B cell (primary cell): Measurements from ENCODE around the gene FZD10. TPM values are rescaled to one million over a fixed set of nuclear protein-coding genes. Genes with fewer than 3 reads are reported as not detected.

Source experiments
- ATAC-seq: fragments of 200-7000 bp; cut with Tn5 transposase; one replicate; pipeline ENCODE4 v1.10.0; 2021; ENCODE audit warnings: low read depth, mild to moderate bottlenecking, moderate number of reproducible peaks, moderate library complexity
- CTCF ChIA-PET: fragments of 350-600 bp; sonication (Branson Sonifier 250); formaldehyde crosslinking; loops from one replicate; lab custom pipeline; 2021; ENCODE audit warnings: antibody characterized with exemption, inconsistent platforms; lab: Charles Lee
- POLR2A ChIA-PET: fragments of 350-600 bp; sonication (Branson Sonifier 250); formaldehyde crosslinking; loops from one replicate; lab custom pipeline; 2021; ENCODE audit warnings: antibody characterized with exemption; lab: Charles Lee
- DNase-seq: peaks from one replicate; pipeline ENCODE4 v3.0.0; 2013
- H2AFZ ChIP-seq: 2 replicates; pipeline ENCODE4 v1.6.1; 2012; ENCODE audit warnings: mild to moderate bottlenecking, low read depth, low read length; ENCODE audit not compliant: insufficient read depth, poor library complexity, severe bottlenecking
- H3K27ac ChIP-seq, 2 donors: 1 replicate in 1 of 2; 2 replicates in 1 of 2; pipeline ENCODE4 v1.5.1; 2012 to 2013; ENCODE audit warnings: low read length in 2 of 2, mild to moderate bottlenecking in 2 of 2, moderate library complexity in 1 of 2
- H3K27me3 ChIP-seq, 4 experiments: fragments of 200-600 bp in 1 of 4; sonication (generic) in 1 of 4; replicated peaks in 1 of 4; 1 replicate in 2 of 4; 2 replicates in 2 of 4; pipeline versions ENCODE4 v1.6.1 to v1.7.0; 2013 to 2016; ENCODE audit warnings: low read length in 3 of 4, mild to moderate bottlenecking in 2 of 4, mixed read lengths in 1 of 4, moderate library complexity in 1 of 4; ENCODE audit not compliant: insufficient read depth in 4 of 4, control insufficient read depth in 3 of 4; ENCODE audit errors: control extremely low read depth in 1 of 4
- H3K36me3 ChIP-seq, 2 experiments: replicated peaks in 1 of 2; 1 replicate in 1 of 2; 2 replicates in 1 of 2; pipeline versions ENCODE4 v1.6.1 to v1.7.1; 2013; ENCODE audit warnings: low read length in 1 of 2; ENCODE audit not compliant: insufficient read depth in 2 of 2, control insufficient read depth in 1 of 2; ENCODE audit errors: control extremely low read depth in 1 of 2, extremely low read depth in 1 of 2
- H3K4me1 ChIP-seq, 2 donors: fragments of 200-600 bp in 1 of 2; sonication (generic) in 1 of 2; 1 replicate in 1 of 2; 2 replicates in 1 of 2; pipeline versions ENCODE4 v1.5.1 to v1.6.1; 2013 to 2017; ENCODE audit warnings: low read length in 2 of 2; ENCODE audit not compliant: control insufficient read depth in 2 of 2, insufficient read depth in 2 of 2
- H3K4me2 ChIP-seq: replicated peaks from 2 replicates; pipeline ENCODE3; 2012; ENCODE audit warnings: mild to moderate bottlenecking, low read depth, low read length; ENCODE audit not compliant: poor library complexity, severe bottlenecking
- H3K4me3 ChIP-seq, 5 experiments: fragments of 200-600 bp in 1 of 5; sonication (generic) in 1 of 5; 1 replicate in 3 of 5; 2 replicates in 2 of 5; pipeline versions ENCODE4 v1.5.1 to v1.7.0; 2011 to 2016; ENCODE audit warnings: low read length in 4 of 5, mild to moderate bottlenecking in 4 of 5, low read depth in 2 of 5, control low read depth in 1 of 5, moderate library complexity in 1 of 5; ENCODE audit not compliant: insufficient read depth in 1 of 5; ENCODE audit errors: control extremely low read depth in 1 of 5, extremely low read depth in 1 of 5
- H3K79me2 ChIP-seq: fragments of 200-600 bp; sonication (generic); one replicate; pipeline ENCODE4 v1.6.0; 2016; ENCODE audit warnings: low read length; ENCODE audit not compliant: control insufficient read depth, insufficient read depth
- H3K9ac ChIP-seq: fragments of 200-600 bp; sonication (generic); 2 replicates; pipeline ENCODE4 v1.6.1; 2017; ENCODE audit warnings: mild to moderate bottlenecking, low read length, moderate library complexity
- H3K9me3 ChIP-seq, 3 donors: one replicate each; pipeline versions ENCODE4 v1.6.1 to v1.7.1; 2013; ENCODE audit warnings: low read length in 2 of 3; ENCODE audit not compliant: control insufficient read depth in 2 of 3, insufficient read depth in 1 of 3; ENCODE audit errors: control extremely low read depth in 1 of 3
- H4K20me1 ChIP-seq: 2 replicates; pipeline ENCODE4 v1.6.0; 2012; ENCODE audit warnings: mild to moderate bottlenecking, low read length; ENCODE audit not compliant: insufficient read depth, control insufficient read depth, poor library complexity, severe bottlenecking
- H3K27ac Mint-ChIP-seq: one replicate; pipeline ENCODE4 v1.8.0; 2021; ENCODE audit warnings: mixed read lengths
- H3K27me3 Mint-ChIP-seq: one replicate; pipeline ENCODE4 v1.8.0; 2021; ENCODE audit warnings: mixed read lengths
- H3K4me1 Mint-ChIP-seq: one replicate; pipeline ENCODE4 v1.8.0; 2021; ENCODE audit warnings: mixed read lengths
- H3K4me3 Mint-ChIP-seq: one replicate; pipeline ENCODE4 v1.8.0; 2021; ENCODE audit warnings: mixed read lengths
- H3K9me3 Mint-ChIP-seq: one replicate; pipeline ENCODE4 v1.8.0; 2022; ENCODE audit warnings: mixed read lengths; ENCODE audit not compliant: insufficient read depth
- EZH2 ChIP-seq: IDR thresholded peaks from 2 replicates; pipeline ENCODE4 v1.6.1; 2012; ENCODE audit warnings: borderline replicate concordance, low read depth, mild to moderate bottlenecking, moderate library complexity, low read length; ENCODE audit not compliant: insufficient read depth, poor library complexity, severe bottlenecking
- WGBS: methylation state at CpG from one replicate; pipeline ENCODE4 v1.1.5; 2013; ENCODE audit warnings: missing lambda C conversion rate; ENCODE audit not compliant: insufficient coverage; 5-methylcytosine and 5-hydroxymethylcytosine counted together
- intact Hi-C: fragments of 100-400 bp; cut with micrococcal nuclease; formaldehyde crosslinking; loops from one replicate; pipeline ENCODE4 v1.10.0; 2022
- polyA plus RNA-seq: library from polyadenylated mRNA; depleted of rRNA; stranded (reverse); fragments of >200 nt; gene quantifications from 2 replicates; pipeline ENCODE4 v1.2.3, GENCODE V29; 2012
- total RNA-seq, 2 donors: library from RNA; stranded (reverse); fragments of 120-200 nt in 1 of 2; gene quantifications; 1 replicate in 1 of 2; 2 replicates in 1 of 2; pipeline versions ENCODE4 v1.2.3 to v1.2.4, GENCODE V29; 2013 to 2022
- TF ChIP-seq, protein P1 (sequence below): fragments of 200-600 bp; IDR thresholded peaks from one replicate; pipeline ENCODE4 v1.8.0; 2022; ENCODE audit warnings: antibody characterized with exemption, mild to moderate bottlenecking

The FZD10 gene
- total and polyA plus RNA-seq, 2 donors (not counting 1 experiment from before 2014, with no cell fraction given): not detected

DNA sequence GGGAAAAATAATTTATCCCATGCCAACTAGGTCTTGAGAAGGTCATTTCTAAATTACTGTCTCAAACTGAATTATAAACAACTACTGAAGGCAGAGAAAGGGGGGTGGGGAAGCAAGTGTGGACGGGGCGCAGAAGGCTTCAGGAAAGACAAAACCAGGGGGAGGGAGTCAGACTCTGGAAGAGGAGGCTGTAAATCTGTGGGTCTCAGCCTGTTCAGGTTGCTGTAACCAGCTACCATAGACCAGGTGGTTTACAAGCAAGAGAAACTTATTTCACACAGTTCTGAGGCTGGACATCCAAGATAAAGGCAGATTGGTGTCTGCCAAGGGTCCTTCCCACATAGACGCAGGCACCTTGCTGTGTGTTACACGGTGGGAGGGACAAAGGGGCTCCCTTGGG lies 39.9 kb upstream of the FZD10 start:
- Histone ChIP-seq H3K9ac (no peak overlapping the region), H4K20me1 (no peaks in the 10 kb centered on the region), H3K27ac (no peak overlapping the region), H3K4me1 (no peaks in the 10 kb centered on the region), H2AFZ (no peak overlapping the region), H3K4me2 (no peak overlapping the region), H3K36me3 (no peaks in the 10 kb centered on the region), H3K9me3 (peaks cover 0 to 33% (median 0%) of the 10 kb centered on the region in 3 donors), H3K79me2 (no peaks in the 10 kb centered on the region), H3K4me3 (no peak overlapping the region), H3K27me3 (no peaks in the 10 kb centered on the region)
- intact Hi-C loops: no loop called here
- no peak overlapping the region for H3K4me3 Mint-ChIP-seq
- no peaks in the 10 kb centered on the region for H3K4me1 Mint-ChIP-seq
- TF ChIP-seq, protein P1, sequence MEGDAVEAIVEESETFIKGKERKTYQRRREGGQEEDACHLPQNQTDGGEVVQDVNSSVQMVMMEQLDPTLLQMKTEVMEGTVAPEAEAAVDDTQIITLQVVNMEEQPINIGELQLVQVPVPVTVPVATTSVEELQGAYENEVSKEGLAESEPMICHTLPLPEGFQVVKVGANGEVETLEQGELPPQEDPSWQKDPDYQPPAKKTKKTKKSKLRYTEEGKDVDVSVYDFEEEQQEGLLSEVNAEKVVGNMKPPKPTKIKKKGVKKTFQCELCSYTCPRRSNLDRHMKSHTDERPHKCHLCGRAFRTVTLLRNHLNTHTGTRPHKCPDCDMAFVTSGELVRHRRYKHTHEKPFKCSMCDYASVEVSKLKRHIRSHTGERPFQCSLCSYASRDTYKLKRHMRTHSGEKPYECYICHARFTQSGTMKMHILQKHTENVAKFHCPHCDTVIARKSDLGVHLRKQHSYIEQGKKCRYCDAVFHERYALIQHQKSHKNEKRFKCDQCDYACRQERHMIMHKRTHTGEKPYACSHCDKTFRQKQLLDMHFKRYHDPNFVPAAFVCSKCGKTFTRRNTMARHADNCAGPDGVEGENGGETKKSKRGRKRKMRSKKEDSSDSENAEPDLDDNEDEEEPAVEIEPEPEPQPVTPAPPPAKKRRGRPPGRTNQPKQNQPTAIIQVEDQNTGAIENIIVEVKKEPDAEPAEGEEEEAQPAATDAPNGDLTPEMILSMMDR: no peak
- no peak for TF ChIP-seq EZH2
- CTCF ChIA-PET: no interaction called here
- no peak overlapping the region for H3K27ac Mint-ChIP-seq
- ATAC-seq: no peak
- DNase-seq: no peak
- peaks cover 2% of the 10 kb centered on the region for H3K9me3 Mint-ChIP-seq
- POLR2A ChIA-PET: no interaction called here
- no peaks in the 10 kb centered on the region for H3K27me3 Mint-ChIP-seq
- WGBS: 31% methylated on average over 2 of the region's 4 CpGs

GRCh38 chr12:130124106-130124505 lies 38.2 kb upstream of the FZD10 start:
- POLR2A ChIA-PET: no interaction called here
- intact Hi-C loops: no loop called here
- Histone ChIP-seq H3K79me2 (no peaks in the 10 kb centered on the region), H3K4me2 (no peak overlapping the region), H3K9ac (no peak overlapping the region), H4K20me1 (no peaks in the 10 kb centered on the region), H2AFZ (no peak overlapping the region), H3K4me3 (no peak overlapping the region), H3K4me1 (no peaks in the 10 kb centered on the region), H3K27ac (no peak overlapping the region), H3K36me3 (no peaks in the 10 kb centered on the region), H3K27me3 (no peaks in the 10 kb centered on the region), H3K9me3 (peaks cover 0 to 43% (median 0%) of the 10 kb centered on the region in 3 donors)
- Mint-ChIP-seq H3K9me3 (peaks cover 2% of the 10 kb centered on the region), H3K27ac (no peak overlapping the region), H3K27me3 (no peaks in the 10 kb centered on the region), H3K4me3 (no peak overlapping the region), H3K4me1 (no peaks in the 10 kb centered on the region)
- CTCF ChIA-PET: no interaction called here
- DNase-seq: no peak
- TF ChIP-seq EZH2: no peak
- TF ChIP-seq, protein P1: no peak
- ATAC-seq: no peak
- WGBS: 85% methylated on average over 4 of the region's 4 CpGs
